GM21526 (cell line): Measurements from ENCODE around the gene TMPRSS11A.

Experiments
- ATAC-seq: cut with Tn5 transposase; IDR thresholded peaks from one replicate; pipeline ENCODE4 v1.9.1; 2021; ENCODE audit warnings: moderate library complexity; ENCODE audit not compliant: unreplicated experiment, low FRiP score

The TMPRSS11A gene

GRCh38 chr4:67877086-67877485 lies 86.2 kb downstream of the TMPRSS11A start:
- ATAC-seq = no peak

GRCh38 chr4:67874986-67875385 lies 88.3 kb downstream of the TMPRSS11A start:
- no peak for ATAC-seq

- ATAC-seq = no peak
These were observed 90.2 kb downstream of the TMPRSS11A start for GRCh38 chr4:67873116-67873515.

- ATAC-seq = peak; percentile 79
These were observed 91.4 kb downstream of the TMPRSS11A start for GRCh38 chr4:67871867-67872266.

- ATAC-seq = no peak
These were observed 93.6 kb downstream of the TMPRSS11A start for GRCh38 chr4:67869580-67870190.

GRCh38 chr4:67861513-67861912 lies 101.8 kb downstream of the TMPRSS11A start:
- no peak for ATAC-seq
